BLaER1 treated with 17β-estradiol and CSF1 and Interleukin-3, amounts not matched to agents 10 nM and 100 nM (cell line): ENCODE results near the gene OTOS.

Experiments used
- H3K27ac ChIP-seq, 11 experiments: shearing (Covaris generic); formaldehyde crosslinking; 2 replicates each; pipeline ENCODE4 v1.8.1; 2022
- H3K27me3 ChIP-seq, 11 experiments: shearing (Covaris generic); formaldehyde crosslinking; 2 replicates each; pipeline ENCODE4 v1.8.1; 2022
- H3K36me3 ChIP-seq, 11 experiments: shearing (Covaris generic); formaldehyde crosslinking; 2 replicates each; pipeline ENCODE4 v1.8.1; 2022
- H3K4me1 ChIP-seq, 10 experiments: shearing (Covaris generic); formaldehyde crosslinking; 2 replicates each; pipeline ENCODE4 v1.8.1; 2022
- H3K4me2 ChIP-seq, 11 experiments: shearing (Covaris generic); formaldehyde crosslinking; 2 replicates each; pipeline ENCODE4 v1.8.1; 2022
- H3K4me3 ChIP-seq, 10 experiments: shearing (Covaris generic); formaldehyde crosslinking; 2 replicates each; pipeline ENCODE4 v1.8.1; 2022
- H3K9ac ChIP-seq, 11 experiments: shearing (Covaris generic); formaldehyde crosslinking; 2 replicates each; pipeline ENCODE4 v1.8.1; 2022
- H3K9me3 ChIP-seq, 11 experiments: shearing (Covaris generic); formaldehyde crosslinking; replicated peaks in 1 of 11; 2 replicates each; pipeline ENCODE4 v1.8.1; 2022
- H4K20me1 ChIP-seq, 11 experiments: shearing (Covaris generic); formaldehyde crosslinking; 2 replicates each; pipeline ENCODE4 v1.8.1; 2022
- Cebpa-rat ChIP-seq, 11 experiments: shearing (Covaris generic); IDR thresholded peaks; 2 replicates each; pipeline ENCODE4 v1.8.1; 2022

OTOS gene

DNA sequence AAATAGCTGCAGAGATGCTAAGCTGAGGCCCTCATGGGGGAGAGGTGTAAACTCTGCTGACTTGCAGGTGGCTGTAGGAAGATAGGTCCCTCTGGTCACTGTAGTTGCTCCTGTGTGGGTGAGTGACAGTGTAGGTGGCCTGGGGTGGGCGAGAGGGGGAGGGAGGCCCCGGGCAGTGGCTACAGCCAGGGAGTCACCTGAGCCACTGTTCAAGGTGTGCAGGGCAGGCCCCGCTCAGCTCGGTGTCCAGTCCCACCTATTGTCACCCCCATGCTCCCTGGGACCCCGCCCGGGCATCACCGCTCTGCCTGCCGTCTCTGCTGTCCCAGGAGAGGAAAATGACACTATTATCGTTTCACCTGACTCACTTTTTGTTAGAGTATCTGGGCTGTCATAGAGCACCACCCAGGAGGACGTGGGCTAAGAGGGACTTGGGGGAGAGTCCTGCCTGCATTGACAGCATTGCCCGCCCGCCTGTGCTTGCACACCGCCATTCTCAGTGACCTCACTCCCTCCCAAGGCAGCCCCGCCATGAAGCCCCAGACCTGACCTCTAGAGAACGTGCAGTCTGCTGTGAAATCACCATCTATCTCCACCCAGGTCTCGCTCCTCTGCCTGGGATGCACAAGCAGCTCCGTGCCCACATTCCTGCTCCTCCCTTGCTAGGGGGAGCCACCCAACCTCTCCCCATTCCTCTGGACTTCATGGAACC is 33.5 kb downstream of the OTOS start:
- H3K4me2 ChIP-seq = no peak overlapping the region
- H3K4me1 ChIP-seq = peaks cover 0 to 8% (median 0%) of the 10 kb centered on the region in 10 experiments; a peak in 3 of 20 replicates
- H3K9ac ChIP-seq = no peak overlapping the region
- H3K27ac ChIP-seq = no peak overlapping the region
- H3K27me3 ChIP-seq = no peaks in the 10 kb centered on the region
- peaks cover 0 to 5% (median 0%) of the 10 kb centered on the region in 11 experiments; a peak in 1 of 22 replicates for H4K20me1 ChIP-seq
- no peaks in the 10 kb centered on the region for H3K36me3 ChIP-seq
- no peak for TF ChIP-seq Cebpa-rat (IDR thresholded peaks at IDR 0.05)
- no peaks in the 10 kb centered on the region for H3K9me3 ChIP-seq
- H3K4me3 ChIP-seq = no peak overlapping the region

DNA sequence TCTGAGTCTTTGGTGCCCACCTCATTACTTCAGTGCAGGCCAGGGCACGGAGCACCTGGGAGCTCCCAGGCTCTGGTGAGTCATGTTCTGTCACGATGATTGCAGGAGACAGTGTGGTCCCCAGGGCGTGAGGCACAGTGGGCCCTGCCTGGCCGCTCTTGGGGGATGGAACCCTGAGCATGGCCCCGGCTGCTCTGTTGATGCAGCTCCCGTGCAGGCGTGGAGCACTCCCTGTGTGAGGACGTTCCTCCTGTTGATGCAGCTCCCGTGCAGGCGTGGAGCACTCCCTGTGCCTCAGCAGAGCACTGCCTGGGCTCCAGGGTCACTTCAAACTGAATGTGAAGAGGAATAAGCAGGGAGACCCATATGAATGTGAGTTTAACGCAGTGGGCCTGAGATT is 34.5 kb downstream of the OTOS start:
- H3K4me1 ChIP-seq = peaks cover 0 to 8% (median 0%) of the 10 kb centered on the region in 10 experiments; a peak in 3 of 20 replicates
- no peak overlapping the region for H3K4me2 ChIP-seq
- H3K9me3 ChIP-seq = peaks cover 0 to 2% (median 0%) of the 10 kb centered on the region in 11 experiments; a peak in 1 of 22 replicates
- H3K27ac ChIP-seq = no peak overlapping the region
- H3K27me3 ChIP-seq = no peaks in the 10 kb centered on the region
- H3K4me3 ChIP-seq = no peak overlapping the region
- H3K36me3 ChIP-seq = no peaks in the 10 kb centered on the region
- TF ChIP-seq Cebpa-rat (IDR thresholded peaks at IDR 0.05) = no peak
- H3K9ac ChIP-seq = no peak overlapping the region
- peaks cover 0 to 5% (median 0%) of the 10 kb centered on the region in 11 experiments; a peak in 1 of 22 replicates for H4K20me1 ChIP-seq

DNA sequence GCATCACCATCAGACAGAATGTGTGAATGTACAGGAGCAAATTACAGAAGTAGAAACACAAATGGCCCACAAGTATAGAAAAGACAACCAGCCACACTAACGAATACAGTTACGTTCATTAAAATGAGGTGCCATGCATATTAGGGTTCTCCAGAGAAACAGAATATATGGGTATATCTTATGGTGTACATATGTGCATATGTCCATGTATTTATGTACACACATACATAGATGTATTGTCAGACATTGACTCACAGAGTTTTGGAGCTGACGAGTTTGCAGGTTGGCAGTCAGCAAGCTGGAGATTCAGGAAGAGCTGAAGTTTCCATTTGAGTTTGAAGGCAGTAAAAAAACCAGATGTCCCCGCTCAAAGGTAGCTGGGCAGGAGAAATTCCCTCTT is 37.3 kb downstream of the OTOS start:
- TF ChIP-seq Cebpa-rat (IDR thresholded peaks at IDR 0.05) = no peak
- no peak overlapping the region for H3K27ac ChIP-seq
- no peaks in the 10 kb centered on the region for H3K27me3 ChIP-seq
- H3K4me3 ChIP-seq = no peak overlapping the region
- H3K4me2 ChIP-seq = no peak overlapping the region
- H3K9me3 ChIP-seq = peaks cover 0 to 23% (median 6%) of the 10 kb centered on the region in 11 experiments; a peak in 3 of 22 replicates
- peaks cover 0 to 8% (median 0%) of the 10 kb centered on the region in 10 experiments; a peak in 3 of 20 replicates for H3K4me1 ChIP-seq
- peaks cover 0 to 4% (median 0%) of the 10 kb centered on the region in 11 experiments; a peak in 1 of 22 replicates for H4K20me1 ChIP-seq
- H3K9ac ChIP-seq = no peak overlapping the region
- H3K36me3 ChIP-seq = no peaks in the 10 kb centered on the region

DNA sequence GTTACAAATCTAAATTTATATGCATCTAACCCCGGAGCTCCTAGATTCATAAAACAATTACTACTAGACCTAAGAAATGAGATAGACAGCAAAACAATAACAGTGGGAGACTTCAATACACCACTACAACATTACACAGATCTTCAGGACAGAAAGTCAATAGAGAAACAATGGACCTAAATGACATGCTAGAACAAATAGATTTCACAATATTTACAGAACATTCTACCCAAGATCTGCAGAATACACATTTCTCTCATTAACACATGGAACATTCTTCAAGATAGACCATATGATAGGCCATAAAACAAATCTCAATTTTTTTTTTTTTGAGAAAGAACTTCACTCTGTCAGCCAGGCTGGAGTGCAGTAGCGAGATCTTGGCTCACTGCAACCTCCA is 42.1 kb downstream of the OTOS start:
- H3K4me2 ChIP-seq = no peak overlapping the region
- peaks cover 12 to 46% (median 27%) of the 10 kb centered on the region in 11 experiments; a peak in 19 of 22 replicates for H3K9me3 ChIP-seq
- no peak overlapping the region for H3K4me3 ChIP-seq
- H4K20me1 ChIP-seq = no peaks in the 10 kb centered on the region
- H3K4me1 ChIP-seq = no peaks in the 10 kb centered on the region
- TF ChIP-seq Cebpa-rat (IDR thresholded peaks at IDR 0.05) = no peak
- H3K9ac ChIP-seq = no peak overlapping the region
- peaks cover 4 to 21% (median 13%) of the 10 kb centered on the region in 11 experiments; a peak in 14 of 22 replicates for H3K27me3 ChIP-seq
- H3K36me3 ChIP-seq = no peaks in the 10 kb centered on the region
- H3K27ac ChIP-seq = no peak overlapping the region

DNA sequence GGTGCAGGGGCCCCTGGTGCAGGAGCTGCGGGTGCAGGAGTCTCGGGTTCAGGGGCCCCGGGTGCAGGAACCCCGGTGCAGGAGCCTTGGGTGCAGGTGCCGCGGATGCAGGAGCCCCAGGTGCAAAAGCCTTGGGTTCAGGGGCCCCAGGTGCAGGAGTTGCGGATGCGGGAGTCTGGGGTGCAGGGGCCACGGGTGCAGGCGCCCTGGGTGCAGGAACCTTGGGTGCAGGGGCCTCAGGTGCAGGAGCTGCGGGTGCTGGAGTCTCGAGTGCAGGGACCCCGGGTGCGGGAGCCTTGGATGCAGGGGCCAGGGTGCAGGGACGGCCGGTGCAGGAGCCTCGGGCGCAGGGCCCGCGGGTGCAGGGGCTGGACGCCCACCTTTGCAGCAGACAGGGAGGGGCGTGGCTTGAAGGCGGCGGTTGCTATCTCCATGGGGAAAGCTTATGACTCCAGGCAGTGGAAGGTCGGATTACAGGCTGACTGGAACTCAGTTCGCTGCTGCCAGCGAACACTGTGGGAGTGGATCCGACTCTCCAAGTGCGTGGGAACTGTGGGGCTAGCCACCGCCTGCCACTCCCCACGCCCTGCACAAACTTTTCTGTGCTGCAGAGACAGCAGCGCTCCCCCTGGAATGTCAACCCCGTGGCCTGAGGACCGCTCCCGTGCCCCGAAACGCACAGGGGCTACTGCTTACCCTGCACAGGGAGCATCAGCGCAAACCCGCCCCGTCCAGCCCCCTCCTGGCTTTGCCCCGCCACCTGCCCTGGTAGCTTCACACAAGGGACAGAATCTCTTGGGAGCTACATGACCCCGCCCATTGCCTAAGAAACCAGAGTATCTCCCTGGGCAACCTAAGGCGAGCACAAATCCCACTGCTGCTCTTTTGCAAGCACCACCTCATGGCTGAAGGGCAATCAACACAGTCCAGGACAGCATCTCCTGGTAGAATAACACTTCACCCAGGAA is 44.6 kb downstream of the OTOS start:
- TF ChIP-seq Cebpa-rat (IDR thresholded peaks at IDR 0.05) = no peak
- H3K4me1 ChIP-seq = no peaks in the 10 kb centered on the region
- H3K4me3 ChIP-seq = no peak overlapping the region
- H3K9ac ChIP-seq = no peak overlapping the region
- H3K4me2 ChIP-seq = no peak overlapping the region
- H3K36me3 ChIP-seq = no peaks in the 10 kb centered on the region
- H4K20me1 ChIP-seq = no peaks in the 10 kb centered on the region
- peaks cover 4 to 21% (median 13%) of the 10 kb centered on the region in 11 experiments; a peak in 14 of 22 replicates for H3K27me3 ChIP-seq
- no peak overlapping the region for H3K27ac ChIP-seq
- peaks cover 12 to 51% (median 25%) of the 10 kb centered on the region in 11 experiments; a peak in 19 of 22 replicates for H3K9me3 ChIP-seq

DNA sequence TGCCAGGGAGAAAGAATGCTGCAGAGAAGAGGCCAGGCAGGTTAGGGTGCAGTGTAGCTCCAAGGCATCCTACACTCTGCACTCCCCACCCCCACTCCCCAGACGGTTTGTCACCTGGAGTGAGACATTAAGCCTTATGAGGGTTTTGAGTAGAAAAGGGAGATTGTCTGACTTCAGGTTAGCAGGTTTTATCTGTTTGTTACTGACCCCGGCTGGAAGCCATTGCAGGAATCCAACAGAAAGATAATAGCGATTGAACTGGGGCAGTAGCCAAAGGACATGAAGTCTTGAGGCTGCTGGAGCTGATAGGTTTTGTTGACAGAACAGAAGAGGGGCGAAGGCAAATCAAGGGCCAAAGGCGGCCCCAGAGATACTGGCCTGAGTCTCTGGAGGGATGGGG is 51.2 kb downstream of the OTOS start:
- Histone ChIP-seq H3K27me3 (no peaks in the 10 kb centered on the region; a peak in 1 of 22 replicates), H3K36me3 (no peaks in the 10 kb centered on the region), H3K4me3 (no peak overlapping the region), H4K20me1 (no peaks in the 10 kb centered on the region), H3K4me2 (no peak overlapping the region), H3K4me1 (no peaks in the 10 kb centered on the region), H3K9me3 (peaks cover 15 to 40% (median 29%) of the 10 kb centered on the region in 11 experiments), H3K9ac (no peak overlapping the region), H3K27ac (no peak overlapping the region)
- TF ChIP-seq Cebpa-rat (IDR thresholded peaks at IDR 0.05) = no peak
